ENCODE results near the gene PI4K2A.
"Not testable (repeated sequence)": the region's sequence is repeated elsewhere in the genome, so short reads cannot be mapped to it uniquely, and the experiment has no call there.

PI4K2A gene

DNA sequence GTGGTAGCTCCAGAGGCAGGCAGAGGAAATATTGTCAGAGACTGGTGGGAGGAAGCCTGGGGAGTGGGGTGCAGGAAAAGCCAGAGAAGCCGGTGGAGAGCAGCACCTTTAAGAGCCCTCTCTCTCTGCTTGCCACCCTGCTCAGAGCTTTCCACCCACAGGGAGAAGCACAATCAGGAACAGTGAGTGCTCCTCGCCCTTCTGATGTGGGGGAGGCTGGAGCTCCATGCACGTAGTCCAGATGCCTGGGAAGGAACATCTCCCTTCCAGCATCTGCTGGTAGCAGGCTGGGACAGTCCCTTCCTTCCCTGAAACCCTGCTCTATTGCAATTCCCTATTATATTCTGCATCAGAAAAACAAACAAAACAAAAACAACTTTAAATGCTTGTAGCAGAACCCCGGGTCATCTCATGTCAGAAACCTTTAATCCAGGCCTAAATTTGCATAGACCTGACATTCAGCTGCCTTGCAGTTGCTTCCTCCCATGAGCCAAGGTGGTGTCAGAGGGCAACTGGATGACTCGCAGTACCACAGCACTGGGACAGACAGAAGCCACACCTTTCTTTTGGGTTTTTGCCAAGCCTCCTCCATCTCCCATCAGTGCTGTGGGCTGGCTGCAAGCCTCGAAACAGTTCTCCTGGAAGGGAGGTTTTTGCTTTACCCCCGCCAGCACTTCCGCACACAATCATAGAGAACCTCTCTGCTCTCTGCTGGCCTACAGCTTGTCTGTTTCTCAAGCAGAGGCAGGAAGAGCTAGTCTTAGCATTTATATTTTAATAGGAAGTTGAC is 33.5 kb downstream of the PI4K2A start:
- DNase-seq (ENCODE audit: low read depth in 2 of 3, low spot score in 2 of 3) = no peak

DNA sequence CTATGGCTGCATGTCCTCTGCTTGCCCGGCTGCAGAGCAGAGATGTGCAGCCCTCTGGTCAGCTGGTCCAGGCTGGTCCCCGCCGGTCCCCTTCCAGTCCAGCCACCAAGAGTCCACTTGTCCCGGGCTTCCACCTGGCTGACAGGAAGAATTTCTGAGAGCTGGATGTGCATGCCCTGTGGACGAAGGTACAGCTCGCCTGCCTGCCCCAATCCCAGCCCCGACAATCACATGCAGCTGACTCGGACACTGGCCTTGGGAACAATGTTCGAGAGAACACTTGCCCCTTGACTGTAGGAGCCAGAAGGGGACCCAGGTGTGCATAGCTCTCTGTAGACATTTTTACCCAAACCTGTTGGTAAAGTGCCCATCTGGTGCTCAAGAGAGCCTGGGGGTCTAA is 34.8 kb downstream of the PI4K2A start:
- DNase-seq (ENCODE audit: low read depth in 2 of 3, low spot score in 2 of 3) = no peak

- no peak for DNase-seq (ENCODE audit: low read depth in 2 of 3, low spot score in 2 of 3)
These were observed 36.5 kb downstream of the PI4K2A start for GRCh38 chr10:97676770-97677581.

DNA sequence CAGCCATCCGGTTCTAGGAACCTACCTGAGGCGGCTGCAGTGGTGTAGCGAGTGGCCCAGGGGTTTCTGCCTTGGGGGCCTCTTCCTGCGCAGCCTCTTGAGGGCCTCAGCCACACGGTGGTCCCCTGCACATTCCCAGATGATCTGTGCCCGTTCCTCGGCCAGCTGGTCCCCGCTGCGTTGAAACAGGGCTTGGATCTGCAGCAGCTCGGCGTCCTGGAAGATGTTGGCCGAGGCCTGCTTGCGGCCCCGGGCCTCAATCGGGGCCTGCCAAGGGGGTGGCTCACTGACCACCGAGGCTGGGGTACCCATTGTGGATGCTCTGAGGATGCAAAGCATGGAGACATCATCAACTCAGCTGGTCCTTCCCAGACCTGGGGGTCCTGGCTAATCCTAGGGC is 39.1 kb downstream of the PI4K2A start:
- DNase-seq (ENCODE audit: low read depth in 2 of 3, low spot score in 2 of 3) = no peak

- DNase-seq (ENCODE audit: low read depth in 2 of 3, low spot score in 2 of 3) = no peak
These were observed 41.6 kb downstream of the PI4K2A start for GRCh38 chr10:97682042-97682441.

DNA sequence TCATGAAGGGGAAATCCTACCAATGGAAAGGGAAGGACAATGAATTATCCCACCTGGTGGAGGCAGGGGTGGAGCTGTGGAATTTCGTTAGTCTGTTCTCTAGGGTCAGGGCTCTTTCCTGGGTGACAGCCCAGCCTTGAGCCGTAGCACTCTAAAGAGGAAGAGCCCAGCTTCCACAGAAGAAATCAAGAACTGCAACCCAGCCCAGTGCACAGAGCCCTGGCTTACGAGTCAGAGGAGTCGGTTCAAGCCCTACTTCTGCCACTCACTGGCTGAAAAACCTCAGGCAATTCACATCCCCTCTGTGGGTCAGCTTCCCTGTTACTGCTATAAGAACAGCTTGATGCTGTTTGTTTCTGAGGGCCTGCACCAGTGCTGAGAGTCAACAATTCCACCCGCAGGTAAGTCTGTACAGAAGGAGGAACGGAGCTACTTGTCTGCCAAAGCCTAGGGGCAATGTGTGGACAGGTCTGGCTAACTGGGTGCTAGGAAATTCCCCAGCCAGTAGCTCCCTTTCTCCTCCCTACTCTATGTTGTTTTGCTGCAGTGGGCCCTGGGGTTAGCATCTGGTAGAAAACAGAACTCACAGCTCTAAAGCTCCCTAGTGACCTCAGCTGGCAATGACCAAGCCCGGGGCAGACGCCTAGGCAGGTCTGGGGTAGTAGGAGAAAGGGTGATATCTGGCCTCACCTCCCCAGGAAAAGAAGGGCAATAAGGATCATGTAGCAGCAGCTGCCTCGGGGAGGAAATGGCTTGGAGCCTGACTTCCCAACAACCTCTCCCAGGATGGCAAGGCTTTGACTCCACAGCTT is 43.3 kb downstream of the PI4K2A start:
- no peak for DNase-seq (ENCODE audit: low read depth in 2 of 3, low spot score in 2 of 3)

- DNase-seq (ENCODE audit: low read depth in 2 of 3, low spot score in 2 of 3) = not testable (repeated sequence)
These were observed 43.9 kb downstream of the PI4K2A start for GRCh38 chr10:97684368-97684713.

DNA sequence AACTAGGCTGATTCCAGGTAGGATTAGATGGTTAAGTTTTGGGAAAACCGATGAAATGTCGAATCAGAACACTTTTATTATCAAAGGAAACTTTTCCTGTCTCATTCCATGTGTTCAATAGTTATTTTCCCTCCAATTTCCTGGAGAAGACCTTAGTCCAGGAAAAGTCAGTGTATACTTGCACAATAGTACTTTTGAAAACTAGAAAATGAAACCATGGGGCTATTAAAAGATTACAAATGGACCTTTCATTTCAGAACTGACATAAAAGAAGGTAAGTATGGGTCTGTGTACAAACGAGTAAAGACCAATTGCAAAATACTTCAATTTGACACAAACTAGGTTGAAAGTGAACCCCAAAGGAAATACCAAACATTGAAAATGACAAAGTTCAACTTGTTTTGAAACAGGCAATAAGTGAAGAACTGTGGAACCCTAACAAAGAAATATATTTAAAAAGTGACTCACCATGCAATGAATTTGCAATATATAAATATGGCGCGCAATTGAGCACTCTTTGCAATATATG is 44.5 kb downstream of the PI4K2A start:
- DNase-seq (ENCODE audit: low read depth in 2 of 3, low spot score in 2 of 3) = no peak

DNA sequence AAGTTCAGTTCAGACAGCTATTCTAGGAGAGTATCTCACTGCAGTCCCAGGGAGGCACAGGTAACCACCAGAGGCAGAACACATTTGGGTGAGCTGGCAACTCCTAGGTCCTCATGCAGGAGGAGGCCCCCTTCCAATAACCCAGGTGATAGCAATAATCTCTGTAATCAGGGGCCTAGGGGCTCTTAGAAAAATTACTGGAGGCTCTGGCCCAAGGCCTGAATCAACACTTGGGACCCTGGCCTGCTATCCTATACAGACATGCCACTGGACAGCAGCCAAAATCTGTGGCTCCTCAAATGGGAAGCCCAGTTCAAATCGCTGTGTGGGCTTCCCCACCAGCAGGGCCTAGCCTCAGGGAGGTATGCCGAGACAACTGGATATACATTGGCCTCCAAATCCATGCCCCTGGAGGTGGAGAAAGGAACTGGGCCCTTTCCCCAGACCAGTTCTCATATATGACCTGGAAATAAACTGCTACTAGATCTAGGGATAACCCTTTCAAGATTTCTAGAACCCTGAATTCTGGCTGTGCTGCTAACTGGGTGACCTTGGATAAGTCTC is 45.0 kb downstream of the PI4K2A start:
- DNase-seq (ENCODE audit: low read depth in 2 of 3, low spot score in 2 of 3) = no peak

- no peak for DNase-seq (ENCODE audit: low read depth in 2 of 3, low spot score in 2 of 3)
These were observed 46.0 kb downstream of the PI4K2A start for GRCh38 chr10:97686301-97686961.

GRCh38 chr10:97686962-97687784 is 46.7 kb downstream of the PI4K2A start, which contains the start of gene AVPI1:
AVPI1 (minus strand) TSS chr10:97687241; CDS start chr10:97679905, 7,336 bp downstream.
- peak; percentile 83 to 91 (median 85) for DNase-seq (ENCODE audit: low read depth in 2 of 3, low spot score in 2 of 3)

GRCh38 chr10:97687785-97688781 is 47.6 kb downstream of the PI4K2A start:
- no peak for DNase-seq (ENCODE audit: low read depth in 2 of 3, low spot score in 2 of 3)

DNA sequence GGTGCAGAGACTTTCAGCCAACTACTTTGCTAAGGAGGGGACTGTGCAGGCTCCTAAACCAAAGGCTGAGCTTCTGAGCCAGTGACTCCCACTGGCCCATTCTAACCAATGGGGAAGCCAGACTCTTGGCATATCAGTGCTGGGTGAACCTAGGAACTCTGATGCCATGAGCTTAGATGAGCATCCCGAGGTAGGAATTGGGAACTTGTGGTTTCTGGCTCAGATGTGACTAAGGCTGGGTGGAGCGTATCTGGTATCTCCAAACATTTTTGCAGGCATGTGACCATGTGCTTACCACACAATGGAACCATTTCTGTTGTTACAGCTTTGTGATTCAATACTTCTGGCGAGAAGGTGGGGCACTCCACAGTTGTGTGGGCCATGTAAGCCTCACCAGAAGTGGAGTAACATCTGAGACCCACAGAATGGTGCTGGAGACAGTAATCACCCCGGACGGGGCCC is 49.1 kb downstream of the PI4K2A start:
- DNase-seq (ENCODE audit: low read depth in 2 of 3, low spot score in 2 of 3) = no peak

DNA sequence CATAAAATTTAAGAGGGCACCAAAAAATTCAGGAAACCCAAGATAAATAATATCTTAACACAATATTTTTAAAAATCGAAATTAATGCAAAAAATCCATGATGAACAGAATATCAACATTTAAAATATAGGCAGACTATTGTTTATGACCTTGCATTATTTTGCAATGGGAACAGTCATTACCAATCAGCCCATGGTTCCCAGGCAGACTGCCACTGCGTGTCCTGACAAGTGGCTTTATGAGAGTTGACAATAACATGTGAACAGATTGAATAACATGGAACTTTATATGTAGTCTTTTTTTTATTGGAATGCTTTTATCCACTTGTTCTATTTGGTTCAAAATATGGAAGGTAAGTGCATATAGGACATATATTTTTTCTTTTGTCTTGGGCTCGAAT is 49.7 kb downstream of the PI4K2A start:
- DNase-seq (ENCODE audit: low read depth in 2 of 3, low spot score in 2 of 3) = no peak

- not testable (repeated sequence) for DNase-seq (ENCODE audit: low read depth in 2 of 3, low spot score in 2 of 3)
These were observed 57.7 kb downstream of the PI4K2A start for GRCh38 chr10:97698072-97698655.

DNA sequence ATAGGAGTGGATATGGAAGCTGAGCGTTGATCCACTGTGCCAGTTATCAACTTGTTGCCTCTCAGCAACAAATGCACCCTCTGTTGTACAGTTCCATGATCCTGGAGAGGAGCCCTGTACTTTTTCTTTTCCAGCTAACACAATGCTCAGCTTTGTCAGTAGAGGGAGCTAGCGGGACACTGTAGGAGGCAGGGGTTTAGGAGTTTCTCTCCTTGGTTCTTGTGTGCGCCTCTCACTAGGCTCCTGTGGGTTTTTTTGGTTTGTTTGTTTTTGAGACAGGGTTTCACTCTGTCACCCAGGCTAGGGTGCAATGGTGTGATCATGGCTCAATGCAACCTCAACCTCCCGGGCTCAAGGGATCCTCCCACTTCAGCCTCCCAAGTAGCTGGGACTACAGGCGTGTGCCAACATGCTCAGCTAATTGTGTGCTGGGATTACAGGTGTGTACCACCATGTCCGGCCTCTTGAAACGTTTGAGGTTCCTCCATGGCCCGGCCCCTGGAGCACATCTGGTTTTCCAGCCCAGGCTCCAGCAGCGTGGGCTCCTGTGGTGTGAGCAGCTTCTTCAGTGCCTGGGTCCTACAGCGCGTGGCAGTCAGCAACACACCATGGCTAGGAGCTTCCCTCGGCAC is 61.1 kb downstream of the PI4K2A start:
- DNase-seq (ENCODE audit: low read depth in 2 of 3, low spot score in 2 of 3) = no peak

DNA sequence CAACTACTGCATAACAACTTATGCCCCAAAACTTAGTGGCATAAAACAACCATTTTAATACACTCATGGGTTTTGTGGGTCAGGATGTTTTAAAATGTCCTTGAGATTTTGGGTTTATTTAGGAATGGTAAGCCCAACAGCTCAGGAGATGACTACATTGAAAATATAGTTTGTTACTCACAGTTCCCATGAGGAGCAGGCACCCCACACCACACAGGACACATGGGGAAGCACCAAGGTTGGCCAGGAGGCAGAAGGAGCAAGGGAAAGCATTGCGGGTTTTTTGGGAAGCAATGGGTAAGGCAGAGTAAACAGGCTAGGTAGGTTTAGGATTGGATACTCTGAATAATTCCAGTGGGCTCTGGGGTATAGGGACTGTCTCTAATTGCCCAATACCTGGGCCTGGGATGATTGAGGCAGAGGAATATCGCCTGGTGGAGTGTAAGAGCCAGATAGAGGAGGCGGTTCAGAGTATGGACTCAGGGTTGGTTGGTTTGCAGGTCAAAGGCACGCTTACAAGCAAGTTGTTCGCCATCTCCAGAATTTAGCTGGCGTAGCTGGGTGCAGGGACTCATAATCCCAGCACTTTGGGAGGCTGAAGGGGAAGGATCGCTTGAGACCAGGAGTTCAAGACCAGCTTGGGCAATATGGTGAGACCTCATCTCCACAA is 63.1 kb downstream of the PI4K2A start:
- DNase-seq (ENCODE audit: low read depth in 2 of 3, low spot score in 2 of 3) = no peak

All from activated CD8-positive, alpha-beta memory T cell treated with anti-CD3 and anti-CD28 coated beads for 48 hours (primary cell).